Measurements from ENCODE around the gene ZBTB43.

Gene ZBTB43

GRCh38 chr9:126802318-126803059, 2.4 kb upstream of the ZBTB43 start:
- no peak for TF ChIP-seq CTCF (IDR thresholded peaks at IDR 0.05; ENCODE audit: borderline replicate concordance, extremely low read depth, low read length, poor library complexity, severe bottlenecking)
- no peak for TF ChIP-seq EZH2 (IDR thresholded peaks at IDR 0.05; ENCODE audit: borderline replicate concordance, low read depth, low read length, severe bottlenecking)
- Histone ChIP-seq H3K4me1 (ENCODE audit: insufficient read depth, low read length) (peaks cover 29% of the 10 kb centered on the region), H3K27ac (ENCODE audit: low read length) (no peak overlapping the region), H3K4me3 (ENCODE audit: low read depth in 1 of 2, low read length in 2 of 2) (no peak overlapping the region), H2AFZ (ENCODE audit: low read depth, low read length) (no peak overlapping the region), H4K20me1 (ENCODE audit: insufficient read depth, low read length) (peaks cover 11% of the 10 kb centered on the region), H3K4me2 (ENCODE audit: insufficient read depth, low read length) (no peak overlapping the region), H3K36me3 (ENCODE audit: insufficient read depth, low read length) (no peaks in the 10 kb centered on the region; the same call in 1 of the 2 replicates), H3K79me2 (ENCODE audit: insufficient read depth, low read length) (peaks cover 25% of the 10 kb centered on the region), H3K9ac (ENCODE audit: low read depth, low read length) (no peak overlapping the region), H3K27me3 (ENCODE audit: insufficient read depth, low read length, poor library complexity) (no peaks in the 10 kb centered on the region), H3K9me3 (ENCODE audit: insufficient read depth, low read length, severe bottlenecking) (no peaks in the 10 kb centered on the region)
- DNase-seq (no peak), ATAC-seq (ENCODE audit: insufficient read depth, low read depth) (no peak)

- H3K79me2 ChIP-seq (ENCODE audit: insufficient read depth, low read length) = peaks cover 41% of the 10 kb centered on the region
- TF ChIP-seq EZH2 (IDR thresholded peaks at IDR 0.05; ENCODE audit: borderline replicate concordance, low read depth, low read length, severe bottlenecking) = no peak
- TF ChIP-seq CTCF (IDR thresholded peaks at IDR 0.05; ENCODE audit: borderline replicate concordance, extremely low read depth, low read length, poor library complexity, severe bottlenecking) = no peak
- peaks cover 7% of the 10 kb centered on the region for H3K36me3 ChIP-seq (ENCODE audit: insufficient read depth, low read length)
- no peaks in the 10 kb centered on the region for H3K27me3 ChIP-seq (ENCODE audit: insufficient read depth, low read length, poor library complexity)
- peak overlapping the region; percentile 64 for H3K27ac ChIP-seq (ENCODE audit: low read length)
- peak overlapping the region in 1 of 2 experiments; percentile 92; a peak in 2 of 4 replicates for H3K4me3 ChIP-seq (ENCODE audit: low read depth in 1 of 2, low read length in 2 of 2)
- peak overlapping the region; percentile 78 for H3K9ac ChIP-seq (ENCODE audit: low read depth, low read length)
- H3K4me1 ChIP-seq (ENCODE audit: insufficient read depth, low read length) = peaks cover 33% of the 10 kb centered on the region
- DNase-seq = no peak
- ATAC-seq (ENCODE audit: insufficient read depth, low read depth) = no peak
- no peaks in the 10 kb centered on the region for H3K9me3 ChIP-seq (ENCODE audit: insufficient read depth, low read length, severe bottlenecking)
- H2AFZ ChIP-seq (ENCODE audit: low read depth, low read length) = peak overlapping the region; percentile 90
- peaks cover 11% of the 10 kb centered on the region for H4K20me1 ChIP-seq (ENCODE audit: insufficient read depth, low read length)
- peak overlapping the region; percentile 100 for H3K4me2 ChIP-seq (ENCODE audit: insufficient read depth, low read length)
Observed at GRCh38 chr9:126804198-126804695, 593 bp upstream of the ZBTB43 start.

GRCh38 chr9:126805554-126806262, 868 bp downstream of the ZBTB43 start:
- TF ChIP-seq EZH2 (IDR thresholded peaks at IDR 0.05; ENCODE audit: borderline replicate concordance, low read depth, low read length, severe bottlenecking) (no peak), CTCF (IDR thresholded peaks at IDR 0.05; ENCODE audit: borderline replicate concordance, extremely low read depth, low read length, poor library complexity, severe bottlenecking) (no peak)
- H3K79me2 ChIP-seq (ENCODE audit: insufficient read depth, low read length) = peaks cover 45% of the 10 kb centered on the region
- DNase-seq = peak; percentile 51
- H3K27ac ChIP-seq (ENCODE audit: low read length) = peak overlapping the region; percentile 70
- no peaks in the 10 kb centered on the region for H3K27me3 ChIP-seq (ENCODE audit: insufficient read depth, low read length, poor library complexity)
- H3K36me3 ChIP-seq (ENCODE audit: insufficient read depth, low read length) = peaks cover 11% of the 10 kb centered on the region
- H2AFZ ChIP-seq (ENCODE audit: low read depth, low read length) = peak overlapping the region; percentile 79; the same call in 1 of the 2 replicates
- H4K20me1 ChIP-seq (ENCODE audit: insufficient read depth, low read length) = peaks cover 11% of the 10 kb centered on the region
- peak overlapping the region; percentile 83 to 92 for H3K4me3 ChIP-seq (ENCODE audit: low read depth in 1 of 2, low read length in 2 of 2)
- peak overlapping the region; percentile 78 for H3K9ac ChIP-seq (ENCODE audit: low read depth, low read length)
- H3K4me1 ChIP-seq (ENCODE audit: insufficient read depth, low read length) = peaks cover 33% of the 10 kb centered on the region
- no peaks in the 10 kb centered on the region for H3K9me3 ChIP-seq (ENCODE audit: insufficient read depth, low read length, severe bottlenecking)
- peak; percentile 45 for ATAC-seq (ENCODE audit: insufficient read depth, low read depth)
- peak overlapping the region; percentile 100 for H3K4me2 ChIP-seq (ENCODE audit: insufficient read depth, low read length)
